Testis (tissue), 3 donors: ENCODE measurements around the gene GRK1. TPM values are rescaled to one million over a fixed set of nuclear protein-coding genes. Genes with fewer than 3 reads are reported as not detected.

Experiments used
- DNase-seq: peaks from one replicate; pipeline ENCODE4 v3.0.0-alpha.2; 2019
- H3K27ac ChIP-seq, 2 donors: fragments of 200-600 bp; sonication (generic); one replicate each; pipeline ENCODE4 v1.5.1; 2019
- H3K27me3 ChIP-seq: fragments of 200-600 bp; sonication (generic); one replicate; pipeline ENCODE4 v1.5.1; 2019
- H3K36me3 ChIP-seq: fragments of 200-600 bp; sonication (generic); one replicate; pipeline ENCODE4 v1.5.1; 2017; ENCODE audit warnings: low read depth; ENCODE audit errors: missing control alignments
- H3K4me1 ChIP-seq: fragments of 200-600 bp; sonication (generic); one replicate; pipeline ENCODE4 v1.5.1; 2019
- H3K4me3 ChIP-seq, 2 donors: fragments of 200-600 bp; sonication (generic); one replicate each; pipeline ENCODE4 v1.5.1; 2017 to 2019
- H3K9me3 ChIP-seq: fragments of 200-600 bp; sonication (generic); one replicate; pipeline ENCODE4 v1.5.1; 2017
- CTCF ChIP-seq, 3 experiments: fragments of 450-650 bp in 2 of 3; fragments of 200-600 bp in 1 of 3; sonication (generic) in 1 of 3; IDR thresholded peaks; one replicate each; pipeline ENCODE4 v1.5.1; 2016 to 2019; ENCODE audit warnings: antibody characterized with exemption in 3 of 3, mild to moderate bottlenecking in 2 of 3, moderate library complexity in 1 of 3
- POLR2A ChIP-seq: fragments of 450-650 bp; IDR thresholded peaks from one replicate; pipeline ENCODE4 v1.6.1; 2017; ENCODE audit warnings: antibody characterized with exemption, mild to moderate bottlenecking, moderate library complexity
- WGBS, 2 donors: methylation state at CpG; one replicate each; pipeline ENCODE4 v1.1.5; 2018; 5-methylcytosine and 5-hydroxymethylcytosine counted together
- intact Hi-C: fragments of 100-400 bp; cut with DNase I; formaldehyde crosslinking; loops from one replicate; pipeline ENCODE4 v1.15.1; 2023; ENCODE audit warnings: low total_unique reads
- polyA plus RNA-seq: library from polyadenylated mRNA; stranded (reverse); fragments of 350-450 nt; fragmentation: Illumina TruSeq; extraction: RNeasy Lipid Tissue Mini Kit (QIAGEN cat#74804); gene quantifications from one replicate; pipeline ENCODE4 v1.2.3, GENCODE V29; 2014; ENCODE audit warnings: low read depth, low replicate concordance; ENCODE audit not compliant: insufficient read depth
- total RNA-seq, 2 donors: library from RNA; depleted of rRNA; stranded (reverse); fragments of >200 nt; gene quantifications; one replicate each; pipeline ENCODE4 v1.2.3, GENCODE V29; 2016

The GRK1 gene
- total and polyA plus RNA-seq, 3 donors from 2014 or later, result 0.55 to 2.1 (median 0.87) TPM

GRCh38 chr13:113734826-113735125 is 67.8 kb downstream of the GRK1 start:
- TF ChIP-seq POLR2A (no peak), CTCF (IDR thresholded peaks at IDR 0.05) (no peak)
- intact Hi-C loops, result no loop called here
- Histone ChIP-seq H3K9me3 (no peaks in the 10 kb centered on the region), H3K4me3 (no peak overlapping the region), H3K27me3 (no peaks in the 10 kb centered on the region), H3K36me3 (no peaks in the 10 kb centered on the region), H3K4me1 (no peaks in the 10 kb centered on the region), H3K27ac (no peak overlapping the region)
- 81 to 84% methylated on average over 5 to 8 of the region's 8 CpGs for WGBS, 2 donors
- DNase-seq, result no peak

GRCh38 chr13:113735194-113735593 is 68.2 kb downstream of the GRK1 start:
- TF ChIP-seq CTCF (IDR thresholded peaks at IDR 0.05) (no peak), POLR2A (no peak)
- Histone ChIP-seq H3K4me3 (no peak overlapping the region), H3K36me3 (no peaks in the 10 kb centered on the region), H3K4me1 (no peaks in the 10 kb centered on the region), H3K9me3 (no peaks in the 10 kb centered on the region), H3K27me3 (no peaks in the 10 kb centered on the region), H3K27ac (no peak overlapping the region)
- 90 to 94% methylated on average over 20 to 26 of the region's 26 CpGs for WGBS, 2 donors
- intact Hi-C loops, result no loop called here
- no peak for DNase-seq

GRCh38 chr13:113735750-113736149 is 68.7 kb downstream of the GRK1 start:
- 92 to 100% methylated on average over 2 to 12 of the region's 14 CpGs for WGBS, 2 donors
- intact Hi-C loops, result no loop called here
- Histone ChIP-seq H3K4me1 (no peaks in the 10 kb centered on the region), H3K27me3 (no peaks in the 10 kb centered on the region), H3K27ac (no peak overlapping the region), H3K36me3 (no peaks in the 10 kb centered on the region), H3K4me3 (no peak overlapping the region), H3K9me3 (no peaks in the 10 kb centered on the region)
- no peak for DNase-seq
- TF ChIP-seq CTCF (IDR thresholded peaks at IDR 0.05) (no peak), POLR2A (no peak)

GRCh38 chr13:113736258-113736731 is 69.3 kb downstream of the GRK1 start:
- DNase-seq, result no peak
- intact Hi-C loops, result no loop called here
- Histone ChIP-seq H3K4me3 (no peak overlapping the region), H3K36me3 (no peaks in the 10 kb centered on the region), H3K4me1 (no peaks in the 10 kb centered on the region), H3K27me3 (no peaks in the 10 kb centered on the region), H3K27ac (no peak overlapping the region), H3K9me3 (no peaks in the 10 kb centered on the region)
- 70 to 91% methylated on average over 4 to 10 of the region's 10 CpGs for WGBS, 2 donors
- no peak for TF ChIP-seq CTCF (IDR thresholded peaks at IDR 0.05)

- no peaks in the 10 kb centered on the region for H3K36me3 ChIP-seq
- no peaks in the 10 kb centered on the region for H3K4me1 ChIP-seq
- H3K27me3 ChIP-seq, result no peaks in the 10 kb centered on the region
- no peaks in the 10 kb centered on the region for H3K9me3 ChIP-seq
- no peak for DNase-seq
- H3K4me3 ChIP-seq, result no peak overlapping the region
- intact Hi-C loops, result no loop called here
- 92 to 93% methylated on average over 5 of the region's 5 CpGs for WGBS, 2 donors
- TF ChIP-seq POLR2A (no peak), CTCF (IDR thresholded peaks at IDR 0.05) (no peak)
- no peak overlapping the region for H3K27ac ChIP-seq
Observed at GRCh38 chr13:113737803-113738202, 70.8 kb downstream of the GRK1 start.
